Glomerular visceral epithelial cell (primary cell): ENCODE measurements around the gene TAX1BP1.
"Not testable (repeated sequence)": the region's sequence is repeated elsewhere in the genome, so short reads cannot be mapped to it uniquely, and the experiment has no call there.

Source experiments
- DNase-seq: peaks from one replicate; pipeline ENCODE4 v3.0.0-alpha.2; 2016; ENCODE audit errors: extremely low spot score

TAX1BP1 gene

DNA sequence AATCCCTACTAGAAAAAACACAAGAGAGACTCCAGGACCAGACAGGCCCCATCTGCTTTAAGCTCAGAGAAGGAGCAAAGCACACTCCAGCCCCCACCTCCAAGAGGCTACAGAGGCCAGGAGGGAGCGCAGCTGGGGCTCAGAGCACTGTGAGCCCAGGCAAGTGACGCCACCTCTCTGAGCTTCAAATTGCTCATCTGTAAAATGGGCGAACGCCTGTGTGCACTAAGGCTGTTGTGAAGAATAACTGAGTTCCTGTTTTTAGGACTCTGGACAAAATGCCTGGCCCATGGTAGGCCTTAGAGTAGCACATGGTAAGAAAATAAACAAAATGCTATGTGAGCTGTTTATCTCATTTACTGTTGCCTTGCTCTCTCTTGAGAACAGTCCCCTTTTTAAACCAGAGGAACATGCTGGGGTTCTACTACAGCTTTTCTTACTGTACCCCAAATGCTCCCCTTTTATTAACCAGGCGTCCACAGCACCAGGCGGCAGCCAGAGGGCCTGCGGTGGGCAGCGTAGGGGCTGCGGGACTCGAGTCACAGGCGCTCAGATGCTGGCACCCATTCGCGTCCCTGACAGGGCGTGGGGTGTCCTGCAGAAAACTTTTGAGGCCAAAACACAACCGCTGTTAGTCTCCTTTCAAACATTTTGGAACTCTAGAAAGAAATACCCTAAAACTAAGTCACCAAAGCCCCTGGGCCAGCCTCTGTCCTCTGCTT lies 103.8 kb downstream of the TAX1BP1 start:
- no peak for DNase-seq

DNA sequence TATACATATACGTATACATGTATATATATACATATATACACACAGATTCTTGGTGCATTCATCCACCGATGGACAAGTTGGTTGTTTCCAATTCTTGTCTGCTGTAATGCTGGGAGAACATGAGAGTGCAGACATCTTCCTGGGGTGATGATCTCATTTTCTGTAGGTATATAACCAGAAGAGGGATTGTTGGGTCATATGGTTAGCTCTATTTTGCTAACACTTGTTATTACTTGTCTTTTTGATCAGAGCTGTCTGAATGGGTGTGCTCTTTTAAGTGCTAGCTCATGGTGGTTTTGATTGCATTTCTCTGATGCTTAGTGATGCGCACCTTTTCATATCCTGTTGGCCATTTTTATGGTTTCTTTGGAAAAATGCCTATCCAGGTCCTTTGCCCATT lies 106.4 kb downstream of the TAX1BP1 start:
- DNase-seq, result peak; percentile 6

DNA sequence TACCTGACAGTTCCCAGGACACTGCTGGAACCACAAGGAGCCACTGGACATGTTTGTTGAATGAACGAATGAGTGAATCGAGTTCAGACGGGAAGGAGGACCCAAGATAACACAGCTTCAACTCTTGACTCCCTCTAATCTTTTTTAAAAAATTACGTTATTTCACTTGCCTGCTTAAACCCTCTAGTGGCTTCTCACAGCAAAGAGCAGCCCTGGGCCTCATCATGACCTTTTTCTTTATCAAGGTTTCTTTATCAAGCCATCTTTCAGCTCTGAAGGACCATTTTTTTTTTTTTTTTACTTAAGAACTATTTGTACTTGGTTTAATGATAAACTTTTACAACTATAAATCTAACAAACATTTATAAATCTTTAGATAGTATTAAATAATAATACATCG lies 110.6 kb downstream of the TAX1BP1 start:
- no peak for DNase-seq

DNA sequence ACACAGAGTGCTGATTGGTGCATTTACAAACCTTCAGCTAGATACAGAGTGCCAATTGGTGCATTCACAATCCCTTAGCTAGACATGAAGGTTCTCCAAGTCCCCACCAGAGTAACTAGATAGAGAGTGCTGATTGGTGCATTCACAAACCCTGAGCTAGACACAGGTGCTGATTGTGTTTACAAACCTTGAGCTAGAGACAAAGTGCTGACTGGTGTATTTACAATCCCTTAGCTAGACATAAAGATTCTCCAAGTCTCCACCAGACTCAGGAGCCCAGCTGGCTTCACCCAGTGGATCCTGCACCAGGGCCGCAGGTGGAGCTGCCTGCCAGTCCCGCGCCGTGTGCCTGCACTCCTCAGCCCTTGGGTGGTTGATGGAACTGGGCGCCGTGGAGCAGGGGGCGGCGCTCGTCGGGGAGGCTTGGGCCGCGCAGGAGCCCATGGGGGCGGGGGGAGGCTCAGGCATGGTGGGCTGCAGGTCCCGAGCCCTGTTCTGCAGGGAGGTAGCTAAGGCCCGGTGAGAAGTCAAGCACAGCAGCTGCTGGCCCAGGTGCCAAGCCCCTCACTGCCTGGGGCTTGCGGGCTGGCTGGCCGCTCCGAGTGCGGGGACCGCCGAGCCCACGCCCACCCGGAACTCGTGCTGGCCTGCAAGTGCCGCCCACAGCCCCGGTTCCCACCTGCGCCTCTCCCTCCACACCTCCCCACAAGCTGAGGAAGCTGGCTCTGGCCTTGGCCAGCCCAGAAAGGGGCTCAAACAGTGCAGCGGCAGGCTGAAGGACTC lies 116.9 kb downstream of the TAX1BP1 start:
- DNase-seq, result not testable (repeated sequence)

DNA sequence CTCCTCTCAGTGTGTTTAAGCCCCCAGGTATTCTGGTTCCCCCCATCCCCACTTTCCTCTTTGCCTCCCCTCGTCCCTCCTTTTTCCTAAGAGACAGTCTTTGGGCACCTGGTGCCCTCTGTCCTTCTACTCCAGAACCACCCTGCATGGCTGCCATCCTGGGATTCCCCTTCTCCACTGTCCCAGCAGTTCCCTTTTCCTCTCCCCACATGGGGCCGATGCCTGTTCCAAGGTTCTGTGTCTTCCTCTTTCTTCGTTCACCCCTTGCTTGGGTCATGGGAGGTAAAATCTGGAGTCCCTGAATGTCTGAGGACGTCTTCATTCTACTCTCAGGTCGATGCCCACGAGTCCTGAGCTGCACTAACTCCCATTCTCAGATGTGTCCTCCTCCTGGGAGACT lies 120.8 kb downstream of the TAX1BP1 start:
- no peak for DNase-seq

DNA sequence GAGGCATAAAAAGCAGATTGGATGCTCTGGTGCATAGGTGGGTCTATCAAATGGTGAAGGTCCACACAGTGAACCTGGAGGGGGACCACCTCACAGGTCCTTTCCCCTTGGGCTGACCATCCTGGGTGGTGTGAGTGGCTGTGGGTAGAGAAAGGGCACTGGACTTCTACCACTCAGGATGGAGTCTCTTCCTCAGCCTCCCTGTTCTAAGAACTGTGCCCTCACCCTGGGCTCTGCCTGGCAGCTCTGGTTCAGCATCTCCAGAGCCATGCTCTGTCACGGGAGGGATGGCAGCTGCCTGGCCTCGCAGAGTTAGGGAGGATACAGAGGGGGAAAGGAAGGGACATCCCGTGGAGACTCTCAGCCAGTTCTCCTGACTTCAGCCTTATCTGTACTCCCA lies 121.8 kb downstream of the TAX1BP1 start:
- no peak for DNase-seq

DNA sequence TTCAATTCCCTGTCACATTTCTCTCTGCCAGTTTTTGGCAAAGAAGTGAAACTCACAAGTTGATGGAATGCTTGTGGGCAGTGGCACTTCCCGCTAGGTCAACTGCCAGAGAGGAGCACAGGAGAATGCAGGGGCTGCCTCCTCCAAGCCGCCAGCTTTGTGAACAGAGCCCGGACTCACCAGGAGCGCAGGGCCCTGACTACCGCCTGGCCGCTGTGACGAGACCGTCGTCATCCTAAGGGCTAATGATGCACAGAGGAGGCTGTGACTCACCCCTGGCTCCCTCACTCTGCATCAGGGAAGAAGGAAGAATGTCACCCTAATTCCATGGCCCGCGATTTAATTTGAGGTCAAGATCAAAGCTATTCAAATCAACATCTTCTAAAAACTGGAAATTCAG lies 123.9 kb downstream of the TAX1BP1 start:
- peak; percentile 50 for DNase-seq

DNA sequence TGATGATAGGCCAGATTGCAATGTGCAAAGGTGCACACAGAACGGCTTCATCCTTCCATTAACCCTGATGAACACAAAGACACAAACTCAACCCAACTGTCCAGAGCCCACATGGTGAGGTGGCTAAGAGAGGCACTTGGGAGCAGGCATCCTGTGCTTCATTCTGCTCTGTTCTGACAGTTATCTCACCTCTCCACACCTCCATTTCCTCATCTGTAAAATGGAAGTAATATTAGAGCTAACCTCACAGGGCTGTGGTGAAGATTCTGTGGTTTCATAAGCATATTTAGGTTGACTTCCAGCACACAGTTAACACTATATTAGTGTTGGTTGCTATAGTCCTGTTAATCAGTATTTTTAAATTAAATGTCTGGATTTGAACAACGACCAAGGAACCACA lies 126.3 kb downstream of the TAX1BP1 start:
- no peak for DNase-seq

DNA sequence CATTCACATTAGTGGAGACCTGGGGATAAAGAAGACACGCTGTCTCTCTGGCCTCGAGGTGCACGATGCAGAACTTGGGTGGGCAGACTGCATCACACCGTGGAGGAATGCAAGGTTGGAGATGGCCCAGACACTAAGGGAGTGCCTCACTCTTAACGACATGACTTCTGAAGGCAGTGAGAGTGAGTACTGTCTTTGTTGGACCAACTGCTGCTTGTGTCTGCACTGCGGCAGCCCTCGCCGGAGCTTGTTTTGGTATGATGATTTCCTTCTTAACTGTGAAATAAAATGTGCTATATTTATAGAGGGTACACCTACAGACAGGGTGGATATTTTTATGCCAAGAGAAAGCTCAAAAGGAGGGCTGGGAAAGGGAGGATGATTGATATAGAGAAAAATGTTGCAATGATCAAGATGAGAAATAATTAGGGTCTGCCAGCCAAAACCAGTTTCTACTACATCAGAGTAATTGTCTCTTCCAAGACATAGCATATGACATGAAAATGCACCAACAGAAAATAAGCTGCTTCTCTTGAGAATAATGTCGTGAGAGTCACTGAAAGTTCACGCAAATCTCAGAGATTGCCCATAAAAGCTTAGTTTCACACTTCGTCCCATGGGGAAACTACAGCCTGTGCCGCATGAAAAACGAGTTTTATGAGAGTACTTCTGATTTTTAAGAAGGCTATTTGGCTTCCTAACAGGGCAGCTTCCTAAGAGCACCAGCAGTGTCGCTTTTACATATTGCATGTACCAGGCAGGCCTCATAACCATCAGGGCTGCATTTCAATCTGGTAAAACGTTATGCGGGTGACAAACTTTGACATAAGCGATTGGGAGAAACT lies 127.1 kb downstream of the TAX1BP1 start:
- DNase-seq, result no peak

DNA sequence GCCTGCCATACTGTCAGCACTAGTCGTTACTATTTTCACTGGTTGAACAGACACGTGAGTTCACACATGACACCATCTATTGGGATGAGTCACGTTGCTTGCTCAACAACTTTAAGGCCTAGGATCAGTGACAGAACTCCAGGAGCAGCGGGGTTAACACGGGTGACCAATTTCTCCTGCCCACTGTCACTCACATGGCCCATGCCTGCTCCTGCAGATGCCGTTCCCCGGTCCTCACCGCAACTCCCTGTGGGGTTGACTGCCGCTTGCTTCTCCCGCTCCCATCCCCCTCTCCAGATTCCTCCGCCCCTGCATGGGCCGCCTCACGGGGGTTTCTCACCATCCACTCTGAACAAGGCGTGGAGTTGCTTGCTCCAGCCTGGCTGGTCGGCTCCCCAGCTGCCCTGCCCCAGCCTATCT lies 128.2 kb downstream of the TAX1BP1 start:
- peak; percentile 83 for DNase-seq

DNA sequence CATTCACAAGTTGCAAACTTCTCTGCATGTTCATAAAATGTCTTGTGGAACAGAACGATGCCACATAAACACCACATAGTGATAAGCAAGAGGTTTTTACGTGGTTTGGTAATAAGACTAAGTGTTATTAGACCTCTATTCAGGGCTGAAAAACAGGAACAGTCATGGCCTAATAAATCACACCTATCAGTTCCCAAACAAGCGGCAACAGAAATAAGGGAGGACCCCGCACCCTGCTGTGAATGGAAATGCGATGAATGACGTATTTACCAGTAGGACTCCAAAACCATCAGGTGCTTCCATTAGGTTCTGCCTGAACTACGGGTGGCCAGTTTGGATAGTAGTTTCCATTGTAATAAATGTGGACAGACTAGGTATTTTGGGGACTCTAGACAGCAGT lies 129.1 kb downstream of the TAX1BP1 start:
- no peak for DNase-seq

DNA sequence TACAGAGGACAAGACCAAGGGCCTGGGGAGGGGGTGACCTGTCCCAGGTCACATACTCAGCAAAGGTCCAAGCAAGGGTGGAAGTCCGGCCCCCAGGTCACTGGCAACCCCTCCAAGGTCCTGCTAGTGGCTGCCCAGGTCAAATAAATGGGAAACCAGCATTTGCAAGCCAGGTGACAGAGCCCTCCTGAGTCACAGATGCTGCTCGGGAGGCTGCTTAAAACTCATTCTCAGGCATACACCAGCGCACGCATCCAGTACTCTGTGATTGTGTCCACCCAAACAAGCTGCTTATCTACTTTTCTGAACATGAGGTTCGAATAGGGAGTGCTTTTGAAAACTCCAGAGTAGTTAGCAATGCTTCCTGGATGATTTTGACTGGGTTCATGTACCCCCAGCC lies 130.6 kb downstream of the TAX1BP1 start:
- DNase-seq, result no peak

DNA sequence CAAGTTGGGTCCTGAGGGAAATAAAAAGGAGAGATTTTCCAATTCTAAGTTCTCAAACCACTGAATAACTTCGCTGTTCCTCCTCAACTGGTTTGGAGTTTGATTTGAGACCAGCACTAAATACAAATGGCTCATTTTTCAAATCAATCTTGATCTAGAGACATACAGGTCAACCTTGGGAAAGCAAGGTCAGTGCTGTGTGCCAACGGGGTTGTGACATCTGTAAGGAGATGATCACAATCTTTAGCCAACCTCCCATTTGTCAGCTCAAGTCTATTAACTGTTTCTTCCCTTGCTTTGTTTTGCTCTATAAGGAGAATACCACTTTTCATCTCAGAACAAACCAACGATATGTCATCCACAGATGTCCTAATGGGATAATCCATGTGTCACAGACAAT lies 131.1 kb downstream of the TAX1BP1 start:
- no peak for DNase-seq

DNA sequence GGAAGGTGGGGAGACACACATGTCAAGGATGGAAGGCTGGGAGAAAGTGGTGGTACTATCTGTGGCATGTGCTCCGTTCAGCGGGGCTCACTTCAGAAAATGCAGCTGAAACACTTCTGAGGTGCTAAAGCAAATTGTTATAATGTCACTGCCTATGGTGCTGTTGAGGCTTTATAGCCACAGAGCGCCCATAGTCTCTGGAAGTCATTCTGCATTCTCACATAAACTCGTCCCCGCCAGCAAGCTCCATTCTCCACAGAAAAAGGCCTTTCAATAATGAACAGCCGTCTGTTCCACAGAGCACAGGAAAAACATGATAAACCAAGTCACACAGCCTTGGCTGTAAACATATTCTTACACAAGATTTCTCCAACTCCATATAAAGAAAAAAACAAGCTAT lies 131.9 kb downstream of the TAX1BP1 start:
- no peak for DNase-seq

DNA sequence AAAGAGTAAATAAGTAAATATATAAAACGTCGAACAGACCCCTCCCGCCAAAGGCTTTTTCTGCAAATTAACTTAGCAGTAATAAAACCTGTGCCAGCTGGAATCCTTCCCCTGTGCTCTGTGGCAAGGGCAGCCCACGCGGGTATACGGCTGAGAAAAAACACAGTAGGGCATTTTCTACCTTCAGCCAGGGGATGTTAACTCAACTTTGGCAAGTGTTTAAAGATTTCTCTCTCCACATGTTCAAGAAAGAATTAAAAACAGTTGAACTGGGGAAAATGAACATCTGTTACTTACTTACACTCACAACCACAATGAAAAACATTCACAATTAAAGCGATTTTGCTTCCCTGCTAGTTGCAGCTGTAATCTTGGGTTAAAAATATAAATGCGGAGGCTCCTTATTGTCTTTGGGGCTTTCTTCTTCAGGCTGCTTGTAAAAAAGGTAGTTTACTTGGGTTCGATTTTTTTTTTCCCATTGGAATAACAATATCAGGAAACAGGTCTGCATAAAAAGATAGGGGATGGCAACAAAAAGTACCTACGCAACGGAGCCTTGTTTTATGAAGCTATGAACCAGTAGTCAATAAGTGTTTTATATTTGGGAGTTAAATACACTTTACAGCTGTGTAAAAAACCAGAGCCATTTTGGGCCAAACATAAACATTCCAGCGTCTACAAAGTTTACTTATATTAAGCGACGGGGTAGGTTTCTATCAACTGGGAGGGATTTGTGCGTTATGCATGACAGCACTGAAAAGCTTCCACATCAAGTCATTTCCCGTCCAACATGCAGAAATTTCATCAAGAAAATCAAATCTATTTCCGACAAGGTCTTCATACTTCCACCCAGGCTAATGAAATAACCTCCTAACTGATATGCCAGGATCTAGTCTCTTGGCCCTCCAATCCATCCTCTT lies 132.7 kb downstream of the TAX1BP1 start:
- DNase-seq, result peak; percentile 45

DNA sequence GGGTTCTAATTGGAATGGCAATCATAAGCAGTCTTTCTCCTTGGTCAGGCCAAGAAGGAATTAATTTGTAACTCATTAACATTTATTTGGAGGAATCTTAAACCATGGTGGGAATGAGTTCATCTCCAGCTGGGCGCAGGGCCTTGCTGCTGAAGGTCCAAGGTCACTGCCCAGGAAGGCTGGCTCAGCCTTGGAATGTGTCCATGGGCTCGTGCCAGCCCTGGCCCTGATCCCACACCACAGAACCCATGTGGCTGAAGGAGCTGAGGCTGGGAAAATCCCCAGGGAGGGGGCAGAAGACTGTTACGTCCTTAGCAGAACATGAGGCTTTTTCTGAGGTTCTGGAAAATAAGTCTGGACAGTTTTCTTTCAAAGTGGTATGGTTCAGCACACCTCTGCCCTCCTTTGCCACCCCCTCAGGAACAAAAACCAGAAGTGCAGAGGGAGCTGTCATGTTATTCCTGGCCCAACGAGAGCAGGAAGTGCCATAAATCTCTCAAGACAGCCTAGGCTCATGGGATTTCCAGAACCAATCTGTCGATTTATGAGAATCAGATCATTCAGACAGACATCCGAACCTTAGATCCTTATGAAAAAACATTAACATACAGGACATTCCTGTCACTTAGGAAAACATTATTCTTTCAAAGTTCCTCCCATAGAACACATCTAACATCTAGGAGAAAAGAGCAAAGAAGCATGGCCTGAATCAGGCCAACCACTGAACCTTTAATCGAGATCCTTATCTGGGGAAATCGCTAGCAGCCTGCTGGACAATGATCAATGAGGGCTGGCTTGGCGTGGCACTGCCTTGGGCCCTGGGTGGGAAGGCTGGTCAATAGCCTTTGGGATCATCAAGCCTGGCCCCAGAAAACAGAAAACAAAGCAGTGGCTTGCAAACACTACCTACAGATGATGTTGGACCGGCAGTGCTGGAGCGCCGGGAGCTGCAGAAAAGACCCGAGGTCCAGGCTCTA lies 134.3 kb downstream of the TAX1BP1 start:
- peak; percentile 98 for DNase-seq

DNA sequence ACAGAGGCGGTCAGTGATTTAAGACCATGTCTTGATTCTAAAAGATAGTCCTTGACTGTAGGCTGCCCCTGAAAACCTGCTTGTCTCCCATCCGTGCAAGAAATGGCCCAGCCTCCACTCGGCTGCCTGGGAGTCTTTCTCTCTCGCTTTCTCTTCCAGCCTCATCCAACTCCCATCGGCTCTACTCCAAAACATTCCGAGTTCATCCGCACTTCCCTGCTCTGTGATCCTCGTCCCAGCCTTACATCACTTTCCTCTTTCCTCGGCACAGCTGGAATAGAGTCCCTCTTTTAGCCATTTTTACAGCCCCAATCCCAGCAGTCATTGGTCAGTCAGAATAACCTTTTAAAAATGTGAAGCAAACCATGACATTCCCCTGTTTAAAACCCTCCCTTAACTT lies 135.1 kb downstream of the TAX1BP1 start:
- DNase-seq, result no peak

DNA sequence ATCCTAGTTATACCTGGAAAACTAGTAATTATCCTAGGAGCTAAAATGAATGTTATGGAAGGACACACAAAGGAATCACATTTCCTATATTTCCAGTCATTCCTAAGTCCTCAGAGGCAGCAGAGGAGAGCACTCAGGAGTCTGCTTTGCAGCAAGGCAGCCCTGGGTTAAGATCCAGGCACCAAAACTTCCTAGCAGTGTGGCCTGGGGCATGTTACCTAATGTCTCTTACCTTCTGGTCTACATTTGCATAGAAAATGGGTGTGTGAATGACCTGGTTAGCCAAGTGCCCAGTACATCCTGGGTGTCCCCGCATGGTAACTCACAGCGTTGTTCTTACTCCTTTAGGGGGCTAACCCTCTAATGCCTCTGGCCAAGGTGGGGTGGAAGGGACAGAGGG lies 135.9 kb downstream of the TAX1BP1 start:
- DNase-seq, result no peak

DNA sequence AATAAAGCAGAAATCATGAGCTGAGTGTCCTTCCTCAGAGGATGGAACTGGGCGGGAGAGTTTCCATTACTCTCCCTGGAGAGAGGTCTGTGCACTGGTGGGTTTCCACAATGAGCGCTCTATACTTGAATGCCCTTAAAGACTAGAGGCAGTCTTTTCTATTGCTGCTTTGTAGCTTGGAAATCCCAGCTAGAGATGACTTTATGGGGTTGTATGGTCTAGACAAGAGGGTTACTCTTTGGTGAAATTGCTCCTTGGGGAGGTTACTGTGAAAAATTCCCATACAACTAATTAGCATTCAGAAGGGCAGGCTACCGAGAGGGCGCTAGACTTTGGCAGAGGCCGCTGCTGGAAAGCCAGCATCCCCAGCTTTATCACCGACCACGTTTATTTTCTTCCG lies 136.8 kb downstream of the TAX1BP1 start:
- DNase-seq, result no peak
